ENCODE results near the gene MGAT5.

Gene MGAT5

GRCh38 chr2:134361648-134362047 is 107.8 kb downstream of the MGAT5 start:
- Mint-ChIP-seq H3K27ac (no peak overlapping the region), H3K4me1 (ENCODE audit: low read depth) (no peaks in the 10 kb centered on the region), H3K9me3 (no peaks in the 10 kb centered on the region), H3K27me3 (no peaks in the 10 kb centered on the region), H3K4me3 (no peak overlapping the region), H3K36me3 (ENCODE audit: low read depth) (peaks cover 89% of the 10 kb centered on the region)
- intact Hi-C loops (cut with micrococcal nuclease): no loop called here

- intact Hi-C loops (cut with micrococcal nuclease): no loop called here
- no peaks in the 10 kb centered on the region for H3K27me3 Mint-ChIP-seq
- H3K36me3 Mint-ChIP-seq (ENCODE audit: low read depth): peaks cover 89% of the 10 kb centered on the region
- peaks cover 6% of the 10 kb centered on the region for H3K4me1 Mint-ChIP-seq (ENCODE audit: low read depth)
- no peaks in the 10 kb centered on the region for H3K9me3 Mint-ChIP-seq
- H3K4me3 Mint-ChIP-seq: no peak overlapping the region
- no peak overlapping the region for H3K27ac Mint-ChIP-seq
These were observed 108.3 kb downstream of the MGAT5 start for GRCh38 chr2:134362152-134362668.

- Mint-ChIP-seq H3K36me3 (ENCODE audit: low read depth) (peaks cover 91% of the 10 kb centered on the region), H3K4me1 (ENCODE audit: low read depth) (peaks cover 10% of the 10 kb centered on the region), H3K27ac (no peak overlapping the region), H3K9me3 (no peaks in the 10 kb centered on the region), H3K4me3 (no peak overlapping the region), H3K27me3 (no peaks in the 10 kb centered on the region)
- intact Hi-C loops (cut with micrococcal nuclease): no loop called here
These were observed 108.9 kb downstream of the MGAT5 start for GRCh38 chr2:134362740-134363139.

- Mint-ChIP-seq H3K9me3 (no peaks in the 10 kb centered on the region), H3K27ac (no peak overlapping the region), H3K36me3 (ENCODE audit: low read depth) (peaks cover 99% of the 10 kb centered on the region), H3K27me3 (no peaks in the 10 kb centered on the region), H3K4me1 (ENCODE audit: low read depth) (peaks cover 24% of the 10 kb centered on the region), H3K4me3 (no peak overlapping the region)
- intact Hi-C loops (cut with micrococcal nuclease): no loop called here
These were observed 111.5 kb downstream of the MGAT5 start for GRCh38 chr2:134365356-134365755.

GRCh38 chr2:134366359-134366758 is 112.5 kb downstream of the MGAT5 start:
- H3K4me1 Mint-ChIP-seq (ENCODE audit: low read depth): peaks cover 24% of the 10 kb centered on the region
- peaks cover 98% of the 10 kb centered on the region for H3K36me3 Mint-ChIP-seq (ENCODE audit: low read depth)
- H3K9me3 Mint-ChIP-seq: no peaks in the 10 kb centered on the region
- H3K4me3 Mint-ChIP-seq: no peak overlapping the region
- H3K27me3 Mint-ChIP-seq: no peaks in the 10 kb centered on the region
- intact Hi-C loops (cut with micrococcal nuclease): no loop called here
- no peak overlapping the region for H3K27ac Mint-ChIP-seq

DNA sequence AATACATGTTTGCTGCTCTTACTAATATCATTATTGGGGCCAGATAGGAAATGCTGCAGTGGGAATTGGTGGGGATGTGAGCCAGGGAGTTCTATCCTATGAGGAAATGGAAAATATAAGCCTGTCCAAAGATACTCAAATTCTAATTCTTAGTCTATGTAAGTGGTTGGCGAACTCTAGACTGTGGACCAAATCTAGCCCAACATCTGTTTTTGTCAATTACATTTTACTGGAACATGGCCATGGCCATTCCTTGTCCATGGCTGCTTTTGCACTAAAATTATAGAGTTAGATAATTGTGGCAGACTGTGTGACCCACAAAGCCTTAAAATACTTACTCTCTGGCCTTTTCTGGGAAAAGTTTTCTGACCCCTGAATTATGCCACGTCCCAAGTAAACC is 113.3 kb downstream of the MGAT5 start:
- Mint-ChIP-seq H3K9me3 (no peaks in the 10 kb centered on the region), H3K4me3 (no peak overlapping the region), H3K4me1 (ENCODE audit: low read depth) (peaks cover 24% of the 10 kb centered on the region), H3K27ac (no peak overlapping the region), H3K36me3 (ENCODE audit: low read depth) (peaks cover 92% of the 10 kb centered on the region), H3K27me3 (no peaks in the 10 kb centered on the region)
- intact Hi-C loops (cut with micrococcal nuclease): no loop called here

- H3K4me3 Mint-ChIP-seq: no peak overlapping the region
- H3K27ac Mint-ChIP-seq: peak overlapping the region; percentile 20
- H3K4me1 Mint-ChIP-seq (ENCODE audit: low read depth): peaks cover 24% of the 10 kb centered on the region
- intact Hi-C loops (cut with micrococcal nuclease): no loop called here
- H3K27me3 Mint-ChIP-seq: no peaks in the 10 kb centered on the region
- no peaks in the 10 kb centered on the region for H3K9me3 Mint-ChIP-seq
- peaks cover 92% of the 10 kb centered on the region for H3K36me3 Mint-ChIP-seq (ENCODE audit: low read depth)
These were observed 114.3 kb downstream of the MGAT5 start for GRCh38 chr2:134368009-134368817.

GRCh38 chr2:134369220-134369902 is 115.5 kb downstream of the MGAT5 start:
- Mint-ChIP-seq H3K9me3 (no peaks in the 10 kb centered on the region), H3K4me1 (ENCODE audit: low read depth) (peaks cover 24% of the 10 kb centered on the region), H3K27me3 (no peaks in the 10 kb centered on the region), H3K27ac (no peak overlapping the region), H3K36me3 (ENCODE audit: low read depth) (peaks cover 92% of the 10 kb centered on the region), H3K4me3 (no peak overlapping the region)
- intact Hi-C loops (cut with micrococcal nuclease): no loop called here

- H3K4me1 Mint-ChIP-seq (ENCODE audit: low read depth): peaks cover 24% of the 10 kb centered on the region
- no peaks in the 10 kb centered on the region for H3K9me3 Mint-ChIP-seq
- H3K4me3 Mint-ChIP-seq: no peak overlapping the region
- no peaks in the 10 kb centered on the region for H3K27me3 Mint-ChIP-seq
- H3K27ac Mint-ChIP-seq: no peak overlapping the region
- H3K36me3 Mint-ChIP-seq (ENCODE audit: low read depth): peaks cover 92% of the 10 kb centered on the region
- intact Hi-C loops (cut with micrococcal nuclease): no loop called here
These were observed 117.0 kb downstream of the MGAT5 start for GRCh38 chr2:134370655-134371445.

- Mint-ChIP-seq H3K4me1 (ENCODE audit: low read depth) (peaks cover 19% of the 10 kb centered on the region), H3K27me3 (no peaks in the 10 kb centered on the region), H3K27ac (no peak overlapping the region), H3K9me3 (no peaks in the 10 kb centered on the region), H3K36me3 (ENCODE audit: low read depth) (peaks cover 92% of the 10 kb centered on the region), H3K4me3 (no peak overlapping the region)
- intact Hi-C loops (cut with micrococcal nuclease): no loop called here
These were observed 118.3 kb downstream of the MGAT5 start for GRCh38 chr2:134372141-134372540.

DNA sequence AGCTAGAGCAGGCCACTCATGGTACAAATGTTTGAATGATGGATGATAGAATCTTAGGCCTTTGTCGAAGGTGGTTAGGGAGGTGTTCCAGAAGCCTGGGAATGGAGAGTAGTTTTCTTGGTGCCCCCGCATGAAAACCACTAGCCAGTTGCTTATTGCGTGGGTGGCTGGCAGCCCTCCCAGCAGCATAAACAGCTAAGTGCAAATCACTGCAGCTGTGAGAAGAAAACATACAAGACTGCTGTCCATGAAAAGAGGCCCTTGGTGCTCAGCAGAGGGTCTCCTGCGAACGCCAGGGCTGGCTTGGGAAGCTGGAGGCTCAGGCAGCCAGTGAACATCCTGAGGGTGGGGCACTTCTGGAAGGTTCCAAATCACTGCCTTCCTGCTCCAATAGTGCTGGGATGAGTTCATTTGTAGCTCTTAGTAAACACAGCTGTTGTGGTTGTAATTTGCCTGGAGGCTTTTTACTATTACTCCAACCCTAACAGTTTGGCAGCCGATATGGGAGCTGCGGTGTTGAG is 118.8 kb downstream of the MGAT5 start:
- Mint-ChIP-seq H3K9me3 (no peaks in the 10 kb centered on the region), H3K27me3 (no peaks in the 10 kb centered on the region), H3K27ac (no peak overlapping the region), H3K4me3 (no peak overlapping the region), H3K36me3 (ENCODE audit: low read depth) (peaks cover 92% of the 10 kb centered on the region), H3K4me1 (ENCODE audit: low read depth) (peaks cover 15% of the 10 kb centered on the region)
- intact Hi-C loops (cut with micrococcal nuclease): no loop called here

- H3K4me3 Mint-ChIP-seq: no peak overlapping the region
- H3K27ac Mint-ChIP-seq: no peak overlapping the region
- intact Hi-C loops (cut with micrococcal nuclease): no loop called here
- no peaks in the 10 kb centered on the region for H3K9me3 Mint-ChIP-seq
- peaks cover 90% of the 10 kb centered on the region for H3K36me3 Mint-ChIP-seq (ENCODE audit: low read depth)
- no peaks in the 10 kb centered on the region for H3K4me1 Mint-ChIP-seq (ENCODE audit: low read depth)
- no peaks in the 10 kb centered on the region for H3K27me3 Mint-ChIP-seq
These were observed 122.1 kb downstream of the MGAT5 start for GRCh38 chr2:134375935-134376334.

DNA sequence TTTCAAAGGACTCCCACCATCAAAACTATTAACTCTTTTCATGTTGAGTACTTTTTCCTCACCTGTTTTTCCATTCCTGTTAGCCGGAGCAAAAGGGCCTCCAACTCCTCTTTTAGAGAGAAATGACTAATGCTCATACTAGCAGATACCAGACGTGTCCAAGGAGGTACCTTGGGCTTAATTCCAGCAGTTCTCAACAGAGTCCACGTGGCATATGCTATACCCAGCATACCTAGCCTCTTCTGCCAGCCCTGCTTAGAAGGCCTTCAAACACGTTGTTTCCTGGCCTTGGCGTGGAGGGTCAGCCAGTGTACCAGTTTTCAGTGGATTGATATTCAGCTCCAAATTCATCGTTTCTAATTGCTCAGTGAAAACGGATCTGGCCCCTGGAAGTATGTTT is 123.9 kb downstream of the MGAT5 start:
- H3K4me3 Mint-ChIP-seq: no peak overlapping the region
- H3K4me1 Mint-ChIP-seq (ENCODE audit: low read depth): no peaks in the 10 kb centered on the region
- H3K9me3 Mint-ChIP-seq: no peaks in the 10 kb centered on the region
- H3K36me3 Mint-ChIP-seq (ENCODE audit: low read depth): peaks cover 93% of the 10 kb centered on the region
- H3K27me3 Mint-ChIP-seq: no peaks in the 10 kb centered on the region
- no peak overlapping the region for H3K27ac Mint-ChIP-seq
- intact Hi-C loops (cut with micrococcal nuclease): no loop called here

DNA sequence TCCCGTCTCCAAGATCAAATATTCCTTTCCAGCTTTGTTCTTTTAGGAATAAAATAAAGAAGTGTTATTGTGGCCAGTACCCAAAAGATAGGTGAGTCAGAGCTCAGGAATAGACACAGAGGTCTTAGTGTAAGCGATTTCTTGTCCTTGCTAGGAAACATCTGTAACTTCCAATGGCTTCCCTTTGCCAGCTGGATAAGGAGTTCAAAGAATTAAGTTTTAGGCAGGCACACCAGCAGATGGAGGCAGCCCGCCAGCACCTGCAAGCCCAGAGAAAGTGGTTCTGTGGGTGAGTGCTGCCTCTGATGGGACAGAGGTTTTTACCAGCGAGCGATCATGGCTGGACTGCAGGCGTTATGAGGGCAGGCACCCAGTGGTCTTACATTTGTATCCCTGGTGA is 125.4 kb downstream of the MGAT5 start:
- Mint-ChIP-seq H3K4me3 (no peak overlapping the region), H3K9me3 (no peaks in the 10 kb centered on the region), H3K4me1 (ENCODE audit: low read depth) (no peaks in the 10 kb centered on the region), H3K27ac (no peak overlapping the region), H3K36me3 (ENCODE audit: low read depth) (peaks cover 89% of the 10 kb centered on the region), H3K27me3 (no peaks in the 10 kb centered on the region)
- intact Hi-C loops (cut with micrococcal nuclease): no loop called here
